IPS-18c (cell line): ENCODE results near the gene SIT1.

Experiments
- H3K4me3 ChIP-seq: 2 replicates; pipeline ENCODE4 v1.7.0; 2013; ENCODE audit warnings: low read depth, mild to moderate bottlenecking, low read length, moderate library complexity; ENCODE audit not compliant: insufficient read depth
- H3K9me3 ChIP-seq: one replicate; pipeline ENCODE4 v1.6.1; 2013; ENCODE audit warnings: mild to moderate bottlenecking, low read length, moderate library complexity; ENCODE audit not compliant: control insufficient read depth, insufficient read depth

The SIT1 gene

GRCh38 chr9:35666045-35666444 is 15.3 kb upstream of the SIT1 start:
- no peaks in the 10 kb centered on the region for H3K9me3 ChIP-seq
- H3K4me3 ChIP-seq, result no peak overlapping the region

GRCh38 chr9:35665471-35665818 is 14.7 kb upstream of the SIT1 start:
- Histone ChIP-seq H3K4me3 (peak overlapping the region; percentile 85), H3K9me3 (no peaks in the 10 kb centered on the region)

- H3K9me3 ChIP-seq, result no peaks in the 10 kb centered on the region
- H3K4me3 ChIP-seq, result peak within 1 kb of the TSS; percentile 85
These were observed 14.1 kb upstream of the SIT1 start, which contains the start of gene ARHGEF39 for GRCh38 chr9:35664531-35665470. Gene ARHGEF39, minus strand, starts transcription at chr9:35665195. Its CDS starts 26 bp downstream, at chr9:35665169.

GRCh38 chr9:35662437-35662836 is 11.7 kb upstream of the SIT1 start:
- H3K4me3 ChIP-seq, result no peak overlapping the region
- no peaks in the 10 kb centered on the region for H3K9me3 ChIP-seq

- H3K9me3 ChIP-seq, result no peaks in the 10 kb centered on the region
- H3K4me3 ChIP-seq, result no peak overlapping the region
These were observed 11.1 kb upstream of the SIT1 start for GRCh38 chr9:35661756-35662350.

GRCh38 chr9:35660966-35661415 is 10.3 kb upstream of the SIT1 start:
- H3K9me3 ChIP-seq, result no peaks in the 10 kb centered on the region
- no peak overlapping the region for H3K4me3 ChIP-seq

GRCh38 chr9:35659340-35659739 is 8.6 kb upstream of the SIT1 start:
- Histone ChIP-seq H3K9me3 (no peaks in the 10 kb centered on the region), H3K4me3 (no peak overlapping the region; the same call in 1 of the 2 replicates)

GRCh38 chr9:35658968-35659220 is 8.2 kb upstream of the SIT1 start:
- Histone ChIP-seq H3K4me3 (peak overlapping the region; percentile 92), H3K9me3 (no peaks in the 10 kb centered on the region)

- peak within 1 kb of the TSS; percentile 92 for H3K4me3 ChIP-seq
- H3K9me3 ChIP-seq, result no peaks in the 10 kb centered on the region
These were observed 7.6 kb upstream of the SIT1 start, which contains the start of gene CCDC107 for GRCh38 chr9:35658137-35658967. Gene CCDC107, plus strand, starts transcription at chr9:35658292. Its CDS starts 88 bp downstream, at chr9:35658380.

GRCh38 chr9:35657546-35658136 is 6.9 kb upstream of the SIT1 start, which contains the start of gene RMRP:
Gene RMRP, minus strand, starts transcription at chr9:35658019.
- H3K4me3 ChIP-seq, result peak within 1 kb of the TSS; percentile 92
- no peaks in the 10 kb centered on the region for H3K9me3 ChIP-seq

GRCh38 chr9:35656831-35657545 is 6.3 kb upstream of the SIT1 start:
- H3K4me3 ChIP-seq, result peak overlapping the region; percentile 35
- no peaks in the 10 kb centered on the region for H3K9me3 ChIP-seq

GRCh38 chr9:35656348-35656747 is 5.6 kb upstream of the SIT1 start:
- Histone ChIP-seq H3K4me3 (no peak overlapping the region), H3K9me3 (no peaks in the 10 kb centered on the region)

- no peak overlapping the region for H3K4me3 ChIP-seq
- no peaks in the 10 kb centered on the region for H3K9me3 ChIP-seq
These were observed 2.9 kb upstream of the SIT1 start for GRCh38 chr9:35653611-35654010.

- H3K9me3 ChIP-seq, result no peaks in the 10 kb centered on the region
- H3K4me3 ChIP-seq, result no peak overlapping the region
These were observed 2.1 kb upstream of the SIT1 start for GRCh38 chr9:35652829-35653209.

GRCh38 chr9:35651956-35652828 is 1.5 kb upstream of the SIT1 start:
- no peak overlapping the region for H3K4me3 ChIP-seq
- H3K9me3 ChIP-seq, result no peaks in the 10 kb centered on the region
